B cell (primary cell): ENCODE results near the gene MDM1. TPM values are rescaled to one million over a fixed set of nuclear protein-coding genes. Genes with fewer than 3 reads are reported as not detected.

Source experiments
- ATAC-seq: fragments of 200-7000 bp; cut with Tn5 transposase; one replicate; pipeline ENCODE4 v1.10.0; 2021; ENCODE audit warnings: low read depth, mild to moderate bottlenecking, moderate number of reproducible peaks, moderate library complexity
- CTCF ChIA-PET: fragments of 350-600 bp; sonication (Branson Sonifier 250); formaldehyde crosslinking; loops from one replicate; lab custom pipeline; 2021; ENCODE audit warnings: antibody characterized with exemption, inconsistent platforms; lab: Charles Lee
- POLR2A ChIA-PET: fragments of 350-600 bp; sonication (Branson Sonifier 250); formaldehyde crosslinking; loops from one replicate; lab custom pipeline; 2021; ENCODE audit warnings: antibody characterized with exemption; lab: Charles Lee
- DNase-seq: peaks from one replicate; pipeline ENCODE4 v3.0.0; 2013
- H2AFZ ChIP-seq: 2 replicates; pipeline ENCODE4 v1.6.1; 2012; ENCODE audit warnings: mild to moderate bottlenecking, low read depth, low read length; ENCODE audit not compliant: insufficient read depth, poor library complexity, severe bottlenecking
- H3K27ac ChIP-seq, 2 donors: 1 replicate in 1 of 2; 2 replicates in 1 of 2; pipeline ENCODE4 v1.5.1; 2012 to 2013; ENCODE audit warnings: low read length in 2 of 2, mild to moderate bottlenecking in 2 of 2, moderate library complexity in 1 of 2
- H3K27me3 ChIP-seq, 4 experiments: fragments of 200-600 bp in 1 of 4; sonication (generic) in 1 of 4; replicated peaks in 1 of 4; 1 replicate in 2 of 4; 2 replicates in 2 of 4; pipeline versions ENCODE4 v1.6.1 to v1.7.0; 2013 to 2016; ENCODE audit warnings: low read length in 3 of 4, mild to moderate bottlenecking in 2 of 4, mixed read lengths in 1 of 4, moderate library complexity in 1 of 4; ENCODE audit not compliant: insufficient read depth in 4 of 4, control insufficient read depth in 3 of 4; ENCODE audit errors: control extremely low read depth in 1 of 4
- H3K36me3 ChIP-seq, 2 experiments: replicated peaks in 1 of 2; 1 replicate in 1 of 2; 2 replicates in 1 of 2; pipeline versions ENCODE4 v1.6.1 to v1.7.1; 2013; ENCODE audit warnings: low read length in 1 of 2; ENCODE audit not compliant: insufficient read depth in 2 of 2, control insufficient read depth in 1 of 2; ENCODE audit errors: control extremely low read depth in 1 of 2, extremely low read depth in 1 of 2
- H3K4me1 ChIP-seq, 2 donors: fragments of 200-600 bp in 1 of 2; sonication (generic) in 1 of 2; 1 replicate in 1 of 2; 2 replicates in 1 of 2; pipeline versions ENCODE4 v1.5.1 to v1.6.1; 2013 to 2017; ENCODE audit warnings: low read length in 2 of 2; ENCODE audit not compliant: control insufficient read depth in 2 of 2, insufficient read depth in 2 of 2
- H3K4me2 ChIP-seq: replicated peaks from 2 replicates; pipeline ENCODE3; 2012; ENCODE audit warnings: mild to moderate bottlenecking, low read depth, low read length; ENCODE audit not compliant: poor library complexity, severe bottlenecking
- H3K4me3 ChIP-seq, 5 experiments: fragments of 200-600 bp in 1 of 5; sonication (generic) in 1 of 5; 1 replicate in 3 of 5; 2 replicates in 2 of 5; pipeline versions ENCODE4 v1.5.1 to v1.7.0; 2011 to 2016; ENCODE audit warnings: low read length in 4 of 5, mild to moderate bottlenecking in 4 of 5, low read depth in 2 of 5, control low read depth in 1 of 5, moderate library complexity in 1 of 5; ENCODE audit not compliant: insufficient read depth in 1 of 5; ENCODE audit errors: control extremely low read depth in 1 of 5, extremely low read depth in 1 of 5
- H3K79me2 ChIP-seq: fragments of 200-600 bp; sonication (generic); one replicate; pipeline ENCODE4 v1.6.0; 2016; ENCODE audit warnings: low read length; ENCODE audit not compliant: control insufficient read depth, insufficient read depth
- H3K9ac ChIP-seq: fragments of 200-600 bp; sonication (generic); 2 replicates; pipeline ENCODE4 v1.6.1; 2017; ENCODE audit warnings: mild to moderate bottlenecking, low read length, moderate library complexity
- H3K9me3 ChIP-seq, 3 donors: one replicate each; pipeline versions ENCODE4 v1.6.1 to v1.7.1; 2013; ENCODE audit warnings: low read length in 2 of 3; ENCODE audit not compliant: control insufficient read depth in 2 of 3, insufficient read depth in 1 of 3; ENCODE audit errors: control extremely low read depth in 1 of 3
- H4K20me1 ChIP-seq: 2 replicates; pipeline ENCODE4 v1.6.0; 2012; ENCODE audit warnings: mild to moderate bottlenecking, low read length; ENCODE audit not compliant: insufficient read depth, control insufficient read depth, poor library complexity, severe bottlenecking
- H3K27ac Mint-ChIP-seq: one replicate; pipeline ENCODE4 v1.8.0; 2021; ENCODE audit warnings: mixed read lengths
- H3K27me3 Mint-ChIP-seq: one replicate; pipeline ENCODE4 v1.8.0; 2021; ENCODE audit warnings: mixed read lengths
- H3K4me1 Mint-ChIP-seq: one replicate; pipeline ENCODE4 v1.8.0; 2021; ENCODE audit warnings: mixed read lengths
- H3K4me3 Mint-ChIP-seq: one replicate; pipeline ENCODE4 v1.8.0; 2021; ENCODE audit warnings: mixed read lengths
- H3K9me3 Mint-ChIP-seq: one replicate; pipeline ENCODE4 v1.8.0; 2022; ENCODE audit warnings: mixed read lengths; ENCODE audit not compliant: insufficient read depth
- EZH2 ChIP-seq: IDR thresholded peaks from 2 replicates; pipeline ENCODE4 v1.6.1; 2012; ENCODE audit warnings: borderline replicate concordance, low read depth, mild to moderate bottlenecking, moderate library complexity, low read length; ENCODE audit not compliant: insufficient read depth, poor library complexity, severe bottlenecking
- WGBS: methylation state at CpG from one replicate; pipeline ENCODE4 v1.1.5; 2013; ENCODE audit warnings: missing lambda C conversion rate; ENCODE audit not compliant: insufficient coverage; 5-methylcytosine and 5-hydroxymethylcytosine counted together
- intact Hi-C: fragments of 100-400 bp; cut with micrococcal nuclease; formaldehyde crosslinking; loops from one replicate; pipeline ENCODE4 v1.10.0; 2022
- polyA plus RNA-seq: library from polyadenylated mRNA; depleted of rRNA; stranded (reverse); fragments of >200 nt; gene quantifications from 2 replicates; pipeline ENCODE4 v1.2.3, GENCODE V29; 2012
- total RNA-seq, 2 donors: library from RNA; stranded (reverse); fragments of 120-200 nt in 1 of 2; gene quantifications; 1 replicate in 1 of 2; 2 replicates in 1 of 2; pipeline versions ENCODE4 v1.2.3 to v1.2.4, GENCODE V29; 2013 to 2022
- TF ChIP-seq, protein P1 (sequence below): fragments of 200-600 bp; IDR thresholded peaks from one replicate; pipeline ENCODE4 v1.8.0; 2022; ENCODE audit warnings: antibody characterized with exemption, mild to moderate bottlenecking

The MDM1 gene
- total and polyA plus RNA-seq, 2 donors (not counting 1 experiment from before 2014, with no cell fraction given) = 13.9 to 38.3 TPM

DNA sequence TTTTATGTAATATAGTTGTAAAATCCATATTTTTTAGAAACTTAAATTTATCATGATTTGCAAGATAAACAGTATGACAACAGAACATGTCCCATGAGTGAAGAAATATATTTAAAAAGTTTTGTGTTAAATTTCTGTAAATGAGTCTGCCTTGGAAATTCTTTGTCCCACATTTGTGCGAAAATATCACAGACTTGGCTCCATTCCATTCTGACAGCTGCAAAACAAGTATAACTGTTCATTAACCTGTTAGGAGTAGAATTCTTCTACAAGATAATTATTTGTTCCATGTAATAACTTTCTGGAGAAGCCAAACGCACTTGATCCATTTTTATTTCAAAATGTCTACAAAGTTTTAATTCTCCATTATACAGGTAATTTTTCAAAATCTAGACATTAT lies 37.9 kb downstream of the MDM1 start:
- DNase-seq (no peak), ATAC-seq (no peak)
- Mint-ChIP-seq H3K27me3 (no peaks in the 10 kb centered on the region), H3K4me3 (no peak overlapping the region), H3K27ac (no peak overlapping the region), H3K9me3 (no peaks in the 10 kb centered on the region), H3K4me1 (peaks cover 2% of the 10 kb centered on the region)
- Histone ChIP-seq H3K36me3 (peaks cover 0 to 9% of the 10 kb centered on the region in 2 experiments), H3K27me3 (no peaks in the 10 kb centered on the region), H3K4me1 (no peaks in the 10 kb centered on the region), H3K4me3 (no peak overlapping the region), H3K9me3 (no peaks in the 10 kb centered on the region), H3K4me2 (no peak overlapping the region), H4K20me1 (no peaks in the 10 kb centered on the region), H2AFZ (no peak overlapping the region), H3K79me2 (no peaks in the 10 kb centered on the region), H3K27ac (no peak overlapping the region), H3K9ac (no peak overlapping the region)
- POLR2A ChIA-PET = interaction anchor here (0.5 kb wide), 1 partner anchor 27 kb away, joined by 4 read pairs; no protein-coding TSS in a partner anchor
- no CpG with 5 or more reads among the region's 2 CpGs for WGBS
- TF ChIP-seq, protein P1, sequence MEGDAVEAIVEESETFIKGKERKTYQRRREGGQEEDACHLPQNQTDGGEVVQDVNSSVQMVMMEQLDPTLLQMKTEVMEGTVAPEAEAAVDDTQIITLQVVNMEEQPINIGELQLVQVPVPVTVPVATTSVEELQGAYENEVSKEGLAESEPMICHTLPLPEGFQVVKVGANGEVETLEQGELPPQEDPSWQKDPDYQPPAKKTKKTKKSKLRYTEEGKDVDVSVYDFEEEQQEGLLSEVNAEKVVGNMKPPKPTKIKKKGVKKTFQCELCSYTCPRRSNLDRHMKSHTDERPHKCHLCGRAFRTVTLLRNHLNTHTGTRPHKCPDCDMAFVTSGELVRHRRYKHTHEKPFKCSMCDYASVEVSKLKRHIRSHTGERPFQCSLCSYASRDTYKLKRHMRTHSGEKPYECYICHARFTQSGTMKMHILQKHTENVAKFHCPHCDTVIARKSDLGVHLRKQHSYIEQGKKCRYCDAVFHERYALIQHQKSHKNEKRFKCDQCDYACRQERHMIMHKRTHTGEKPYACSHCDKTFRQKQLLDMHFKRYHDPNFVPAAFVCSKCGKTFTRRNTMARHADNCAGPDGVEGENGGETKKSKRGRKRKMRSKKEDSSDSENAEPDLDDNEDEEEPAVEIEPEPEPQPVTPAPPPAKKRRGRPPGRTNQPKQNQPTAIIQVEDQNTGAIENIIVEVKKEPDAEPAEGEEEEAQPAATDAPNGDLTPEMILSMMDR = no peak
- no peak for TF ChIP-seq EZH2
- CTCF ChIA-PET = interaction anchor here (1.2 kb wide), 1 partner anchor 23 kb away, joined by 4 read pairs; no protein-coding TSS in a partner anchor
- intact Hi-C loops = no loop called here

DNA sequence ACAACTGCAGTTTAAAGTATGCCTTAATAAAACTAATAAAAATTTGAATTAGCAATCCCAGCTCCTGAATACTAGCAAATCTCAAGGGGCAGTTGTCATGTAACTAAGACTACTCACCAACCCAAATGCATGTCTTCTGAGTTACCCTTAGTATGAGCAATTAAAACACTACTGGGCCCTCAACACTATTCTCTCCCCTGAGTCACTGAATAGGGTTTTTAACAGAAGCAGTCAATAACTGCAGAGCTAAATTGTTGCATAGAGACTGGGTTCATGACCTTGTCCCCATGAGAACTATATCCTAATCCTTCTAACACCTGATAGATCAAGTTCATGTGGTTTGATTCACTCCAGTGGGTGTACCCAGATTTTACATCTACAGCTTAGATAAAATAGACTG lies 38.8 kb downstream of the MDM1 start:
- POLR2A ChIA-PET = no interaction called here
- no peaks in the 10 kb centered on the region for H3K27me3 ChIP-seq
- no peak overlapping the region for H3K27ac ChIP-seq

More for the DNA sequence above, 38.8 kb downstream of the MDM1 start:
- Histone ChIP-seq H3K36me3 (peaks cover 0 to 6% of the 10 kb centered on the region in 2 experiments), H2AFZ (no peak overlapping the region), H3K4me3 (no peak overlapping the region), H4K20me1 (no peaks in the 10 kb centered on the region), H3K4me2 (no peak overlapping the region), H3K9ac (no peak overlapping the region), H3K79me2 (no peaks in the 10 kb centered on the region), H3K9me3 (no peaks in the 10 kb centered on the region), H3K4me1 (no peaks in the 10 kb centered on the region)
- no peak for ATAC-seq
- TF ChIP-seq, protein P1 = no peak
- TF ChIP-seq EZH2 = no peak
- CTCF ChIA-PET = interaction anchor here (0.6 kb wide), 1 partner anchor 13 kb away, joined by 3 read pairs; no protein-coding TSS in a partner anchor
- Mint-ChIP-seq H3K9me3 (no peaks in the 10 kb centered on the region), H3K4me3 (no peak overlapping the region), H3K27me3 (no peaks in the 10 kb centered on the region), H3K4me1 (peaks cover 2% of the 10 kb centered on the region), H3K27ac (no peak overlapping the region)
- no peak for DNase-seq
- intact Hi-C loops = no loop called here
